Lower leg skin (tissue), 4 donors: Measurements from ENCODE around the gene RPL10. TPM values are rescaled to one million over a fixed set of nuclear protein-coding genes. Genes with fewer than 3 reads are reported as not detected.
A peak's percentile ranks its signal among the peaks of the same experiment; 100 is the strongest.

Experiments used
- DNase-seq, 2 donors: peaks; one replicate each; pipeline ENCODE4 v3.0.0-alpha.2; 2019; ENCODE audit warnings: low spot score in 2 of 2
- H3K4me3 ChIP-seq: fragments of 200-600 bp; sonication (generic); 2 replicates; pipeline ENCODE4 v1.5.1; 2017; ENCODE audit warnings: mild to moderate bottlenecking, low read depth; ENCODE audit not compliant: poor library complexity, severe bottlenecking
- CTCF ChIP-seq, 3 donors: fragments of 450-650 bp; IDR thresholded peaks; one replicate each; pipeline ENCODE4 v1.5.1; 2016; ENCODE audit warnings: antibody characterized with exemption in 3 of 3, mild to moderate bottlenecking in 3 of 3, moderate library complexity in 2 of 3
- POLR2A ChIP-seq, 2 donors: fragments of 450-650 bp; IDR thresholded peaks; one replicate each; pipeline ENCODE4 v1.6.1; 2016 to 2017; ENCODE audit warnings: antibody characterized with exemption in 2 of 2, mild to moderate bottlenecking in 1 of 2, moderate library complexity in 1 of 2
- WGBS, 2 donors: methylation state at CpG; one replicate each; pipeline ENCODE4 v1.1.5; 2018; 5-methylcytosine and 5-hydroxymethylcytosine counted together
- intact Hi-C: fragments of 100-400 bp; cut with DNase I; formaldehyde crosslinking; loops from one replicate; pipeline ENCODE4 v1.15.0; 2023; ENCODE audit warnings: low total_unique reads
- total RNA-seq, 4 donors: library from RNA; depleted of rRNA; stranded (reverse); fragments of >200 nt; gene quantifications; one replicate each; pipeline ENCODE4 v1.1.0, GENCODE V29; 2016

RPL10 gene
- total RNA-seq, 4 donors from 2014 or later = 3,266 to 8,500 (median 5,564) TPM

- TF ChIP-seq POLR2A (IDR thresholded peaks at IDR 0.05) = no peak
- no peak for TF ChIP-seq CTCF (IDR thresholded peaks at IDR 0.05)
- H3K4me3 ChIP-seq = no peak overlapping the region
- intact Hi-C loops = no loop called here
- WGBS, 2 donors = 82 to 100% methylated on average over 3 to 7 of the region's 7 CpGs
- DNase-seq = no peak
Measured at GRCh38 chrX:154434394-154435168, 36.4 kb downstream of the RPL10 start.

- TF ChIP-seq CTCF (IDR thresholded peaks at IDR 0.05) (no peak), POLR2A (IDR thresholded peaks at IDR 0.05) (no peak)
- intact Hi-C loops = no loop called here
- no peak for DNase-seq
- WGBS, 2 donors = 90 to 93% methylated on average over 17 to 19 of the region's 19 CpGs
- no peak overlapping the region for H3K4me3 ChIP-seq
Measured at GRCh38 chrX:154435171-154435733, 37.1 kb downstream of the RPL10 start.

GRCh38 chrX:154436374-154436982, 38.3 kb downstream of the RPL10 start:
- intact Hi-C loops = no loop called here
- peak overlapping the region; percentile 32 for H3K4me3 ChIP-seq
- 23 to 58% methylated on average over 8 to 23 of the region's 78 CpGs for WGBS, 2 donors
- no peak for TF ChIP-seq CTCF (IDR thresholded peaks at IDR 0.05)
- no peak for TF ChIP-seq POLR2A (IDR thresholded peaks at IDR 0.05)
- no peak for DNase-seq

GRCh38 chrX:154436983-154437752, 39.0 kb downstream of the RPL10 start, which contains the start of gene GDI1:
Gene GDI1, plus strand, starts transcription at chrX:154437154. Its CDS starts 101 bp downstream, at chrX:154437255.
- intact Hi-C loops = no loop called here
- WGBS, 2 donors = 0 to 59% methylated on average over 16 to 61 of the region's 93 CpGs

More at GRCh38 chrX:154436983-154437752, 39.0 kb downstream of the RPL10 start, which contains the start of gene GDI1:
- TF ChIP-seq POLR2A (IDR thresholded peaks at IDR 0.05) (no peak), CTCF (IDR thresholded peaks at IDR 0.05) (no peak)
- H3K4me3 ChIP-seq = peak within 1 kb of the TSS; percentile 32
- DNase-seq = no peak
